Stimulated activated CD4-positive, alpha-beta T cell treated with anti-CD3 and anti-CD28 coated beads, Interleukin-12 subunit alpha, Interleukin-12 subunit beta, amount 100 ng/mL, for 24 hours (primary cell): ENCODE measurements around the gene MPZL3.
"Not testable (repeated sequence)": the region's sequence is repeated elsewhere in the genome, so short reads cannot be mapped to it uniquely, and the experiment has no call there.

Source experiments
- DNase-seq, 2 experiments: peaks; one replicate each; pipeline ENCODE4 v3.0.0-alpha.2; 2020; ENCODE audit warnings: low read depth in 2 of 2

The MPZL3 gene

GRCh38 chr11:118212781-118213191 is 39.4 kb downstream of the MPZL3 start:
- DNase-seq, result no peak

GRCh38 chr11:118212131-118212725 is 39.9 kb downstream of the MPZL3 start:
- no peak for DNase-seq

- DNase-seq, result no peak
Measured at GRCh38 chr11:118211006-118211405, 41.2 kb downstream of the MPZL3 start.

- no peak for DNase-seq
Measured at GRCh38 chr11:118210323-118210722, 41.8 kb downstream of the MPZL3 start.

GRCh38 chr11:118209033-118209432 is 43.1 kb downstream of the MPZL3 start:
- no peak for DNase-seq

DNA sequence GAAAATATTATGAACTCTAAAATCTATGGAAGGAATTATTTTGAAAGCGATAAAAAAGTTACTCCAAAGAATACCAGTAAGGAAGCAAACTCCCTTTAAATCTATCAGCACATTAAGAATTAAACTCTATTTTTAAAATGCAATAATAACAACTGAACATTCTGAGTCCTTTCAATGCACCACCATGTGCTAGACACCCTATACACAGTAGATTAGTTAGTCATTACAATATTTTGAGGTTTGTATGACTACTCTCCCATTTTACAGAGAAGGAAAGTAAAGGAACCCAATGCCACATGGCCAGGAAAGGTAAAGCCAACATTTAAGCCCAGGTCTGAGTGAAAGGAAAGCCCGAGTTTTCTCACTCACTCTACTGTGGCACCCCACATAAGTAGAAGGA is 45.1 kb downstream of the MPZL3 start:
- DNase-seq, result no peak

DNA sequence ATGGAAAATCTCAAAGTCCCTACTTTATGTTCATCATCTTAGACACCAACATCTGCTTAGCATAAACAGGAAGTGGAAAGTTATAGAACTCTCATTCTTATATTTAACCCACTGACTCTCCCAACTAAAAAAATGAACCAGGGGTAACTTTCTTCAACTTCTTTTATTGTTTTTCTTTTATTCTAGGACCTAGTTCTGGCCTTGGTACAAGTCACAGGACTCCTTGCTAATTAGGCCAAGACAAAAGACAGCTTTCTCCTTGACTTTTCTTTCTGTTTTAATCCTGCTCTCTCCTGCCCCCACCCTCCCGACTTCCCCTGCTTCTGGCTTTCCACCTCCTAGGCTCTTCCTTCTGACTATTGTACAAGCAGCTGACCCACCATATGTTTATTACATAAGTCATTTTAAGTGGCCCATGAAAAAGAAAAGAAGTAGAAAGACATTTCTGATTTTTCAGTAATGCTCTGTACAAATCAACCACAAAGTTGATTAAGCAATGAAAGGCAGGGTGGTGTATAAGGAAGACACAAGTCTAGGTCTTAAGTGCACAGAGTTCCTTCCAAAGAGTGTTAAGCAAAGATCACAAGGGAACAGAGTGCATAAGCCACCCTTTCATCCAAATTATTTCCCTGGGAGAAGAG is 45.7 kb downstream of the MPZL3 start:
- no peak for DNase-seq

- DNase-seq, result no peak
Measured at GRCh38 chr11:118205606-118206378, 46.4 kb downstream of the MPZL3 start.

DNA sequence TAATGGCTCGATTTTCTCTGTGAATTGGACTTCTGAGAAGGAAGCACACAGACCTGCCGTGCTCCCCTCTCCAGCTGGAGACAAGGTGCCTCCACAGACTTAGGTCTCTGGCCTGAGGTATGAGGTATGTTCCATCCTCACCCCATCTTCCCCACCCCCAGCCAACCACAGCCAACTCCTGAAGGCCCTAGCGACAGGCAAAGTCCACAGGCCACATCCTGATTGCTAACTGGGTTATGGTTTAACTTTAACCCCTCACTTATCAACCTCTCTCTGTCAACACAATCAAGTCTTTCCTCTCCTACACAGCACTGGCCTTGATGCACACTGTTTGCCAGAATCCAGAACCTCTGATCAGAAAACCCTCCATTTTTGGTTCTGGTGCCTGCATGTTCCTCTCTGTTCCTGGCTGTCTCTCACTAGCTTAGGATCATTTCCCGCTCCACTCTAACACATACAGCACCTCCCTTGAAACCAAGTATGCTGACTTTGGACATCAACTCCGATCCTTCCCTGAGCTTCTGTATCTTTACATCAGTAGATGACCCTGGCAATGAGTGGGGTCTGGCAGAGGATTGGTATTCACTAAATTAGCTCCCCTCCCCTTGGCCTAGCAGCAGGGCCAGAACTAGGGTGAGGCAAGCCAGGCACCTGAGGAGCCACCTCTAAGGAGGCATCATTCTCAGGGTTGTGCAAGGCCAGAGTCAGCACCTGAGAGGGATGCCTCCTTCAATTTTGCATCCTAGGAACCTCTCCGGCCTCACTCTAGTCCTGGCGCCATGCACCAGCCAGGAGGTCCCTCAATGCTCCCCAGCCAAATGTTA is 49.4 kb downstream of the MPZL3 start:
- DNase-seq, result peak in 1 of 2 experiments; percentile 48

- no peak for DNase-seq
Measured at GRCh38 chr11:118201966-118202365, 50.2 kb downstream of the MPZL3 start.

- DNase-seq, result no peak
Measured at GRCh38 chr11:118200901-118201680, 51.1 kb downstream of the MPZL3 start.

- no peak for DNase-seq
Measured at GRCh38 chr11:118200497-118200896, 51.7 kb downstream of the MPZL3 start.

DNA sequence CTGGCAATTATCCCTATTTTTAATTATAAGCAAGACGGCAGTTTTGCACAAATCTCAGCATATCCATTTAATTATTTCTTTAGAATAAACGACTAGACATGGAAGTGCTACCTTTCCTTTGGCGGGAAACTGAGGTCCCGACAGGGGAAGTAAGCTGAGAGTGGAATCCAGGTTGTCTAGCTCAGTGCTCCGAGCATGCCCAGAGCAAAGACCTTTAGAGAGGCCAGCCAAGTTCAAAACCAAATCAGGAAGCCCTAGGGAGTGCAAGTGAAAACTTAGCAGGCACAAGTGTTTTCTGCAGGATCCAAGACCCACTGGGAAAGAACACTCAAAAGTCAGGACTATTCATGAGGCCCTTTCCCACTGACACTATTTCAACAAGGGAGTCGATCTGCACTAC is 53.0 kb downstream of the MPZL3 start:
- DNase-seq, result no peak

- DNase-seq, result peak; percentile 64 to 86
Measured at GRCh38 chr11:118198370-118198769, 53.8 kb downstream of the MPZL3 start.

DNA sequence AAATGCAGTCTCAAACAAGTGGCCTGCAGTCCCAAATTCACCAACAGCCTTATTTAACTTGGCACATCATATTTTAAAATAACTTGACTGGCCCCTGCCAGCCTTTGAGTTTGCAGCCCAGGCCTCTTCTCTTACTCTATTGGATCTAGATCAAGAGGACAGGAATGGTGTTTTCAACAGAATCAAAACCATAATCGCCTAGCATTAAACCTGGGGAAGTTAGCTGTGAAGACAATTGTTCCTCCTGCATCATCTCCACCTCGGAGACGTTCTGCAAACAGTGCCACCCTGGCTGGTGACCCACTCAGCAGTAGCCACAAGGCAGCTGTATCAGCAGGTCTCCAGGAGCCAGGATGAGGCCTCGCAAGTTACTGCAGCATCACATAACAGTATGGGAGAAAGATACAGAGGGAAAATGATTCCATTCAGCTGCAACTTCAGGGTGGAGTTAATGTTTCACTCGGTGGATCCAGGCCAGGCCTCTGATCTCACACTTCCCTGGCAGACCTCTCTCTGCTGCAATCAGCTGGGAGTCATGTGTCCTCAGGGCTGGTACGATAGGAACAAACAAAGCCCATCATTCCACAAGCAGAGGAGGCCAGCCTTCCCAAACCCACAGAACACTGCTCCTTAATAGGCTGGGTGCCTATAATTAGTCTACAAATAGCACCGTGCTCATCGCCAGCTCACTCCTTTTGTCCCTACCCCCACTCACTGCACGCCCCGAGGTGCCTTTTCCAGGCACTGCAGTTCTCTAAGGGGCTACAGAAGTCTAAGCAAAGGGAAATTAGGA is 57.1 kb downstream of the MPZL3 start:
- no peak for DNase-seq

- no peak for DNase-seq
Measured at GRCh38 chr11:118193910-118194566, 58.1 kb downstream of the MPZL3 start.

GRCh38 chr11:118192817-118193216 is 59.3 kb downstream of the MPZL3 start:
- DNase-seq, result not testable (repeated sequence)

- DNase-seq, result not testable (repeated sequence)
Measured at GRCh38 chr11:118190942-118191506, 61.1 kb downstream of the MPZL3 start.

DNA sequence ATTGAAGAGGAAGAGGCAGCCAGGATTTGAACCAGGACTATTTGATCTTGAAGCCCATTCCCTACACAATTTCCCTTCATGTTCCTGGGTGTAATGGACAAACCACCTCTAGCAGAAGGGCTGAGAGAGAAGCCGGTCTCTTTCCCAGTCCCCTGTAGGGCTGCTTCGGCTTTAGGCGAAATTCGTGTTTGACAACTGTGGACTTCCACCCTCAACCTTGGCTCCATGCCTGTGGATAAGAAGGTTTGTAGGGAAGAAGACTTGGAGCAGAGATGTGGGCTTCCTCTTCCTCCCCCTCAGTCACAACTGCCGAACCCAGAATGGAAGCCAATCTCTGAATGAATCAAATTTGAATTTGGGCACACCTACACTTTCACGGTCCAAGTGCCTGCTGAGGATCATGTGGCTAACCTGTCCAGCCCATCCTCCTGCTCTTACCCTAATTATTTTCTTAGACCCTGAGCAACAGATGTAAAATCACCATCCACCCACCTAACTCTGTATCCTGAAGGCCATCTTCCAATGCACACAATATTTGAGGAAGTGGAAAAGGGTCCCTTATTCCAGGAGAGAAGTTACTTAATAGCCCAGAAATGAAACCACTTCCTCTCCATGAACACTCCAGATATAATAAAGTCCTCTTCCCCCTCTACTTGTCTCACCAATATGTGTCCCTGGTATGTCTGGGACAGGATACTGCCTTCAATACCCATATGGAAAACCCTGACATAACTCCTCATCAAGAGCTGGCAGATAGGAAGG is 65.6 kb downstream of the MPZL3 start:
- no peak for DNase-seq
